ENCODE measurements around the gene HOXA4. TPM values are rescaled to one million over a fixed set of nuclear protein-coding genes. Genes with fewer than 3 reads are reported as not detected.

Gene HOXA4
- total RNA-seq, 1 donor from 2014 or later = 0.31 TPM

DNA sequence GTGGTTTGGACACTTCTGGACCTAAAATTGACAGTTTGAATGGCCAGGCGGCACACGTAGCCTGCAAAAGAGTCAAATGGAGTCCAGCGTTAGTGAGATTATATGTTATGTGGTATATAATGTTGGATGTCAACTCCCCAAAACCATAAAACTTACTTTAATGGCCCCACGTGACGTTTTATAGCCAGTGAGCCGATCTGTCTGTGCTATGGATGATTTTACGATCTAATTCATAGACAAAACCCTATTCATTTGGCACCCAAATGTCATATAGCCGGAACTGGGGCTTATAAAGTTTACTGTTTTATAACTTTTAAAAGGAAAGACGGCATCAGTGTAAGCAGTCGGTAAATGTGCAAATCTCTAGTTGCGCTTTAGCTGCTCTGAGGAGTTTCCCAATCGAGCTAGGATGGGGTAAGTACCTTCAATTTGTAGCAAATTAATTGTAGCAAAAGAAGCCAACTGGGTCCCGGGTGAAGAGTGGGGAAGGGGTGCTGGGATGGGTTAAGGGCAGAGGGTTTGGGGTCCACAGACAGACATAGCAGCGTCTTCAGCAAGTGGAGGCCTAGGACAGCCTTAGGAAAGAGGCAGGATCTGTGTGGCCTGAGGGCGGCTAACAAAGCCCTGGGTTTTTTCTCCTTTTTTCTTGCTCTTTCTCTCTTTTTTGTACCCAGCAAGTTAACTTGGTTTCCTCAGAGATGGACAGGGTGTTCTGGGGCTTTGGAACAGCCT is 9.7 kb upstream of the HOXA4 start:
- no peak for DNase-seq (ENCODE audit: low spot score)
- peaks cover 4% of the 10 kb centered on the region for H3K36me3 Mint-ChIP-seq (ENCODE audit: low read depth, unreplicated experiment)
- H3K9me3 Mint-ChIP-seq (ENCODE audit: unreplicated experiment) = no peaks in the 10 kb centered on the region
- H3K27ac Mint-ChIP-seq (ENCODE audit: unreplicated experiment) = no peak overlapping the region
- H3K4me1 Mint-ChIP-seq (ENCODE audit: unreplicated experiment) = peaks cover 31% of the 10 kb centered on the region
- H3K27me3 Mint-ChIP-seq (ENCODE audit: unreplicated experiment) = peaks cover 26% of the 10 kb centered on the region
- H3K4me3 Mint-ChIP-seq (ENCODE audit: unreplicated experiment) = no peak overlapping the region
- TF ChIP-seq, protein P1, sequence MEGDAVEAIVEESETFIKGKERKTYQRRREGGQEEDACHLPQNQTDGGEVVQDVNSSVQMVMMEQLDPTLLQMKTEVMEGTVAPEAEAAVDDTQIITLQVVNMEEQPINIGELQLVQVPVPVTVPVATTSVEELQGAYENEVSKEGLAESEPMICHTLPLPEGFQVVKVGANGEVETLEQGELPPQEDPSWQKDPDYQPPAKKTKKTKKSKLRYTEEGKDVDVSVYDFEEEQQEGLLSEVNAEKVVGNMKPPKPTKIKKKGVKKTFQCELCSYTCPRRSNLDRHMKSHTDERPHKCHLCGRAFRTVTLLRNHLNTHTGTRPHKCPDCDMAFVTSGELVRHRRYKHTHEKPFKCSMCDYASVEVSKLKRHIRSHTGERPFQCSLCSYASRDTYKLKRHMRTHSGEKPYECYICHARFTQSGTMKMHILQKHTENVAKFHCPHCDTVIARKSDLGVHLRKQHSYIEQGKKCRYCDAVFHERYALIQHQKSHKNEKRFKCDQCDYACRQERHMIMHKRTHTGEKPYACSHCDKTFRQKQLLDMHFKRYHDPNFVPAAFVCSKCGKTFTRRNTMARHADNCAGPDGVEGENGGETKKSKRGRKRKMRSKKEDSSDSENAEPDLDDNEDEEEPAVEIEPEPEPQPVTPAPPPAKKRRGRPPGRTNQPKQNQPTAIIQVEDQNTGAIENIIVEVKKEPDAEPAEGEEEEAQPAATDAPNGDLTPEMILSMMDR (IDR thresholded peaks at IDR 0.05; ENCODE audit: unreplicated experiment) = no peak

DNA sequence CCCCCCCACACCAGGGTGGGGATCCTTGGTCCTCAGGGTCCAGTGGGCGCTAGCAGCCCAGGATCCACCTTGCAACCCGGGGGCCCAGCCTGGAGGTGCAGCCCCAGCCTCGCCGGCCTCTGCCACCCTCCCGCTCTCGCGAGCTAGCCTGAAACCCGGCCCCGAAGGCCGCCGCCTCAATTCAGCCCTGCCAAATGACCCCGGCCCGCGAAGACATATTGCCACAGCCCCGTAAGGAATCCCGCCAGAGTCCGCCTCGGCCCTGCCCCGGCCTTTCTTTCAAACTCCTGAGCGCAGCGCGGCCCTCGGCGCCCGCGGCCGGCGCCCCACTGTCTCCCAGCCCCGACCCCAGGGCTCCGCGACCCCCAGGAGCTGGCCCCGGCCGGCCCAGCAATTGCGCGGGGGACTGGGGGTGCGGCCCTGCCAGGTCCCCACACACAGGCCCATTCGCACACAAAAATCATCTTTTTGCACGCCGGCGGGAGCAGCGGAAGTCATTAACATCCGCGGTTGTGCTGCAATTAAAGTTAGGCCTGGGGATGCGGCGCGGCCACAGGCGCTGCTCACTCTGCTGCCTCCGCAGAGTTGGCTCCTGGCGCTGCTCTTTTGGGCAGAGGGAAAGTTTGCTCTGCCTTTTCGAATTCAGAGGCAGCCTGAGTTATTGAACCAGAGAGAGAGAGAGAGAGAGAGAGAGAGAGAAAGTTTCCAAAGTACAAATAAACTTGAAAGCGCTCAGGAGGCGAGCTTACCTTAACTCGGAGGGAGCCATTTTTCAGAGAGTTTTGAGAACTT is 9.0 kb upstream of the HOXA4 start:
- peaks cover 24% of the 10 kb centered on the region for H3K27me3 Mint-ChIP-seq (ENCODE audit: unreplicated experiment)
- H3K4me3 Mint-ChIP-seq (ENCODE audit: unreplicated experiment) = no peak overlapping the region
- DNase-seq (ENCODE audit: low spot score) = peak; percentile 38
- TF ChIP-seq, protein P1 (IDR thresholded peaks at IDR 0.05; ENCODE audit: unreplicated experiment) = no peak
- H3K27ac Mint-ChIP-seq (ENCODE audit: unreplicated experiment) = no peak overlapping the region
- peaks cover 31% of the 10 kb centered on the region for H3K4me1 Mint-ChIP-seq (ENCODE audit: unreplicated experiment)
- no peaks in the 10 kb centered on the region for H3K9me3 Mint-ChIP-seq (ENCODE audit: unreplicated experiment)
- peaks cover 4% of the 10 kb centered on the region for H3K36me3 Mint-ChIP-seq (ENCODE audit: low read depth, unreplicated experiment)

DNA sequence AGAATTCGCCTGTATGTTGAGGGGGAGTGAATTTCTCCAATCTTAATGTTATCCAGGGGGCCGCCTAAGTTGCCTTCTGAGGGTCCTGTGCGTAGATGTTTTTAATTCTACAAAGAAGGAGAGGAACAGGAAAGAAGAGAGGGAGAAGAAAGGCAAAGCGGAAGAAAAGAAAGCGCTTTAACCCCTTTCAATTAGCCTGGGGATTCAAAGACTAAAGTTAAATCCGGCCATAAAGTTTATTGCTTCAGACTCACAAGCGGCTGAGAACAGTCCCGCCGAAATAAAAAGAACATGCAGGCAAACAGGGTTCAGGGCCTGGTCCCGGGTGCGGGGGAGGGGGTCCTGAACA is 8.4 kb upstream of the HOXA4 start:
- no peak for DNase-seq (ENCODE audit: low spot score)
- H3K36me3 Mint-ChIP-seq (ENCODE audit: low read depth, unreplicated experiment) = peaks cover 4% of the 10 kb centered on the region
- TF ChIP-seq, protein P1 (IDR thresholded peaks at IDR 0.05; ENCODE audit: unreplicated experiment) = no peak
- H3K27ac Mint-ChIP-seq (ENCODE audit: unreplicated experiment) = no peak overlapping the region
- H3K4me1 Mint-ChIP-seq (ENCODE audit: unreplicated experiment) = peaks cover 30% of the 10 kb centered on the region
- H3K9me3 Mint-ChIP-seq (ENCODE audit: unreplicated experiment) = no peaks in the 10 kb centered on the region
- H3K27me3 Mint-ChIP-seq (ENCODE audit: unreplicated experiment) = peaks cover 21% of the 10 kb centered on the region
- H3K4me3 Mint-ChIP-seq (ENCODE audit: unreplicated experiment) = no peak overlapping the region

DNA sequence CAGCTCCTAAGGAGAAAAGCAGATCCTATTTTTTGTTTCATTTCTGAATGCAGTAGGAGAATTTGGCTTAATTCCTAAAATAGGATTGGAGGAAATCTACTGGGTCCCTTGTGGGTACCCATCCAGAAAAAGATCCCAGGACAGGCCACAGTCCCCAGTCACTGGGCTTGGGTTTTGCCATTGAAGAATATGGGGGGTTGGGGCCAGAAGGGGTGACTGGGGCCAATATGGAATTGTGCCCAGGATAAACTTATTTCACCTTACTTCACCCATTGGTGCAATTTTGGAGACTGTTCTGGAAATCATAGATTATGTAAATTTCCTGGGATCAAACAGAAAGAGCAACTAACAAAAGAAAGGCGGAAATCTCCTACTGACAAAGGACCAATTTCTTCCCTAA is 7.9 kb upstream of the HOXA4 start:
- Mint-ChIP-seq H3K9me3 (ENCODE audit: unreplicated experiment) (no peaks in the 10 kb centered on the region), H3K27ac (ENCODE audit: unreplicated experiment) (no peak overlapping the region), H3K27me3 (ENCODE audit: unreplicated experiment) (peaks cover 24% of the 10 kb centered on the region), H3K4me1 (ENCODE audit: unreplicated experiment) (peaks cover 33% of the 10 kb centered on the region), H3K4me3 (ENCODE audit: unreplicated experiment) (no peak overlapping the region), H3K36me3 (ENCODE audit: low read depth, unreplicated experiment) (peaks cover 4% of the 10 kb centered on the region)
- TF ChIP-seq, protein P1 (IDR thresholded peaks at IDR 0.05; ENCODE audit: unreplicated experiment) = no peak
- DNase-seq (ENCODE audit: low spot score) = no peak
